AG20443 (cell line): ENCODE measurements around the gene NIPBL.
"Not testable (repeated sequence)": the region's sequence is repeated elsewhere in the genome, so short reads cannot be mapped to it uniquely, and the experiment has no call there.

Experiments used
- DNase-seq: peaks from one replicate; pipeline ENCODE4 v3.0.0; 2012; ENCODE audit warnings: low spot score, mixed read lengths

The NIPBL gene

GRCh38 chr5:36877667-36878391, 1.3 kb downstream of the NIPBL start:
- no peak for DNase-seq

GRCh38 chr5:36878392-36879082, 2.0 kb downstream of the NIPBL start:
- peak; percentile 54 for DNase-seq

GRCh38 chr5:36879274-36880033, 2.9 kb downstream of the NIPBL start:
- DNase-seq: no peak

- DNase-seq: no peak
Measured at GRCh38 chr5:36880761-36881160, 4.2 kb downstream of the NIPBL start.

GRCh38 chr5:36881304-36881703, 4.7 kb downstream of the NIPBL start:
- no peak for DNase-seq

- no peak for DNase-seq
Measured at GRCh38 chr5:36881807-36882206, 5.2 kb downstream of the NIPBL start.

GRCh38 chr5:36882250-36882649, 5.7 kb downstream of the NIPBL start:
- DNase-seq: no peak

GRCh38 chr5:36883894-36884462, 7.4 kb downstream of the NIPBL start:
- DNase-seq: no peak

GRCh38 chr5:36885149-36885548, 8.6 kb downstream of the NIPBL start:
- DNase-seq: no peak

- no peak for DNase-seq
Measured at GRCh38 chr5:36885566-36886485, 9.3 kb downstream of the NIPBL start.

- no peak for DNase-seq
Measured at GRCh38 chr5:36886791-36887190, 10.2 kb downstream of the NIPBL start.

- DNase-seq: no peak
Measured at GRCh38 chr5:36887532-36887931, 11.0 kb downstream of the NIPBL start.

- no peak for DNase-seq
Measured at GRCh38 chr5:36888303-36888702, 11.7 kb downstream of the NIPBL start.

GRCh38 chr5:36889264-36889663, 12.7 kb downstream of the NIPBL start:
- DNase-seq: no peak

GRCh38 chr5:36891266-36891665, 14.7 kb downstream of the NIPBL start:
- no peak for DNase-seq

- DNase-seq: not testable (repeated sequence)
Measured at GRCh38 chr5:36892085-36892830, 15.7 kb downstream of the NIPBL start.

GRCh38 chr5:36894954-36895353, 18.4 kb downstream of the NIPBL start:
- DNase-seq: no peak

GRCh38 chr5:36896476-36896875, 19.9 kb downstream of the NIPBL start:
- DNase-seq: no peak

- peak; percentile 26 for DNase-seq
Measured at GRCh38 chr5:36897616-36898015, 21.0 kb downstream of the NIPBL start.

- DNase-seq: no peak
Measured at GRCh38 chr5:36899860-36900259, 23.3 kb downstream of the NIPBL start.

GRCh38 chr5:36900283-36900682, 23.7 kb downstream of the NIPBL start:
- DNase-seq: no peak
